ENCODE measurements around the gene APEX1.
"Not testable (repeated sequence)": the region's sequence is repeated elsewhere in the genome, so short reads cannot be mapped to it uniquely, and the experiment has no call there.

The APEX1 gene

GRCh38 chr14:20478894-20479293, 23.9 kb downstream of the APEX1 start:
- DNase-seq = no peak

- DNase-seq = no peak
Observed at GRCh38 chr14:20482382-20482781, 27.4 kb downstream of the APEX1 start.

GRCh38 chr14:20485900-20486299, 30.9 kb downstream of the APEX1 start:
- DNase-seq = no peak

GRCh38 chr14:20486684-20487395, 31.8 kb downstream of the APEX1 start:
- DNase-seq = no peak

GRCh38 chr14:20487396-20487725, 32.3 kb downstream of the APEX1 start:
- DNase-seq = no peak

GRCh38 chr14:20489093-20489994, 34.3 kb downstream of the APEX1 start:
- DNase-seq = peak; percentile 56

- peak; percentile 7 for DNase-seq
Observed at GRCh38 chr14:20490563-20490962, 35.5 kb downstream of the APEX1 start.

- no peak for DNase-seq
Observed at GRCh38 chr14:20492486-20492885, 37.5 kb downstream of the APEX1 start.

- no peak for DNase-seq
Observed at GRCh38 chr14:20493634-20494033, 38.6 kb downstream of the APEX1 start.

GRCh38 chr14:20494935-20495766, 40.1 kb downstream of the APEX1 start:
- no peak for DNase-seq

- DNase-seq = no peak
Observed at GRCh38 chr14:20498622-20499021, 43.6 kb downstream of the APEX1 start.

- no peak for DNase-seq
Observed at GRCh38 chr14:20499108-20499507, 44.1 kb downstream of the APEX1 start.

GRCh38 chr14:20499881-20500280, 44.9 kb downstream of the APEX1 start:
- no peak for DNase-seq

- DNase-seq = no peak
Observed at GRCh38 chr14:20501346-20501745, 46.3 kb downstream of the APEX1 start.

- DNase-seq = no peak
Observed at GRCh38 chr14:20503898-20504297, 48.9 kb downstream of the APEX1 start.

- not testable (repeated sequence) for DNase-seq
Observed at GRCh38 chr14:20506276-20506675, 51.2 kb downstream of the APEX1 start.

- DNase-seq = not testable (repeated sequence)
Observed at GRCh38 chr14:20506752-20507151, 51.7 kb downstream of the APEX1 start.

Data from CD4-positive, alpha-beta T cell treated with Interleukin-17A for 4 hours (primary cell).